IMR-90 (cell line): ENCODE results near the gene NARF.

Experiments
- BHLHE40 ChIP-seq: fragments of 150-350 bp; IDR thresholded peaks from 2 replicates; pipeline ENCODE4 v1.6.1; 2016; ENCODE audit warnings: mild to moderate bottlenecking, low read depth, low read length
- CTCF ChIP-seq: conservative IDR thresholded peaks from 2 replicates; pipeline ENCODE4 v1.5.1; 2012; ENCODE audit warnings: mild to moderate bottlenecking, low read depth, low read length, improper control_type of control experiment
- FOS ChIP-seq: fragments of 150-350 bp; IDR thresholded peaks from 2 replicates; pipeline ENCODE4 v1.6.1; 2016; ENCODE audit warnings: low read depth, low read length
- MAZ ChIP-seq: IDR thresholded peaks from 2 replicates; pipeline ENCODE4 v1.6.1; 2012; ENCODE audit warnings: low read depth, mild to moderate bottlenecking, low read length, improper control_type of control experiment, moderate library complexity, borderline replicate concordance
- POLR2A ChIP-seq: IDR thresholded peaks from 2 replicates; pipeline ENCODE4 v1.6.1; 2012; ENCODE audit warnings: mild to moderate bottlenecking, low read depth, low read length
- RAD21 ChIP-seq: IDR thresholded peaks from 2 replicates; pipeline ENCODE4 v1.6.1; 2012; ENCODE audit warnings: low read length, improper control_type of control experiment
- RFX5 ChIP-seq: IDR thresholded peaks from 2 replicates; pipeline ENCODE4 v1.8.0; 2012; ENCODE audit warnings: low read depth, mild to moderate bottlenecking, low read length, moderate library complexity
- SMC3 ChIP-seq: fragments of 150-350 bp; IDR thresholded peaks from 2 replicates; pipeline ENCODE4 v1.6.1; 2016; ENCODE audit warnings: low read depth, mild to moderate bottlenecking, antibody characterized with exemption, low read length, moderate library complexity

DNA sequence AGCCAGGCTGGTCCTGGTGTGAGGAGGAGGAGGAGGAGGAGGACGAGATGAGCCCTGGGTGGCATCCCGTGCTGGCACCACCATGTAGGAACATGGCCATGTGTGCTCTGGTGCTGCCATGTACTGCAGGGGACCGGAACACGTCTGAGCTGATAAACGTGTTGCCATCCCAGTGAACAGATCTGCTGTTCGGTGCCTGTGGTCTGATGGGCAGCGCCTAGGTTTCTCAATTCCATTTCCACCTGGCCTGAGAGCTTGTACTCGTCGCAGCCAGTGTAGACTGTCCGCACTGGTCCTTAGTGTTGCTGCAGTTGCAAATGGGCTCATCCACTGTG is 32.6 kb downstream of the NARF start:
- TF ChIP-seq CTCF (no peak), SMC3 (no peak), RAD21 (no peak), MAZ (no peak), POLR2A (no peak), BHLHE40 (no peak), RFX5 (no peak), FOS (no peak)
